Endodermal cell (in vitro differentiated cells): ENCODE results near the gene SUFU. TPM values are rescaled to one million over a fixed set of nuclear protein-coding genes. Genes with fewer than 3 reads are reported as not detected.

ENCODE experiments used
- DNase-seq: peaks from one replicate; pipeline ENCODE4 v3.0.0-alpha.2; 2017
- H3K27ac ChIP-seq: 2 replicates; pipeline ENCODE4 v1.5.1; 2013; ENCODE audit warnings: mild to moderate bottlenecking, low read depth, low read length, moderate library complexity
- H3K27me3 ChIP-seq: 2 replicates; pipeline ENCODE4 v1.6.1; 2013; ENCODE audit warnings: mild to moderate bottlenecking, low read length, moderate library complexity; ENCODE audit not compliant: insufficient read depth, control insufficient read depth, poor library complexity, severe bottlenecking
- H3K36me3 ChIP-seq: 2 replicates; pipeline ENCODE4 v1.7.0; 2013; ENCODE audit warnings: mild to moderate bottlenecking, low read length, moderate library complexity; ENCODE audit not compliant: control insufficient read depth, insufficient read depth
- H3K4me1 ChIP-seq: one replicate; pipeline ENCODE4 v1.7.0; 2013; ENCODE audit warnings: low read length; ENCODE audit not compliant: control insufficient read depth, insufficient read depth
- H3K4me3 ChIP-seq: 2 replicates; pipeline ENCODE4 v1.5.1; 2013; ENCODE audit warnings: mild to moderate bottlenecking, low read length, moderate library complexity
- H3K9ac ChIP-seq: 2 replicates; pipeline ENCODE4 v1.6.1; 2013; ENCODE audit warnings: mild to moderate bottlenecking, low read length, moderate library complexity; ENCODE audit not compliant: poor library complexity, severe bottlenecking; ENCODE audit errors: extremely low read depth
- H3K9me3 ChIP-seq: 2 replicates; pipeline ENCODE4 v1.6.1; 2013; ENCODE audit warnings: mild to moderate bottlenecking, low read length, moderate library complexity; ENCODE audit not compliant: control insufficient read depth
- H3K27ac Mint-ChIP-seq: 2 replicates; pipeline ENCODE4 v1.8.0; 2020; ENCODE audit warnings: mixed read lengths
- H3K27me3 Mint-ChIP-seq: 2 replicates; pipeline ENCODE4 v1.8.0; 2021; ENCODE audit warnings: mild to moderate bottlenecking, mixed read lengths; ENCODE audit not compliant: insufficient read depth
- H3K36me3 Mint-ChIP-seq: 2 replicates; pipeline ENCODE4 v1.8.0; 2020; ENCODE audit warnings: low read depth, mixed read lengths
- H3K4me1 Mint-ChIP-seq: 2 replicates; pipeline ENCODE4 v1.8.0; 2020; ENCODE audit warnings: mixed read lengths
- H3K4me3 Mint-ChIP-seq: 2 replicates; pipeline ENCODE4 v1.8.0; 2020; ENCODE audit warnings: mild to moderate bottlenecking, moderate library complexity, mixed read lengths
- H3K9me3 Mint-ChIP-seq: 2 replicates; pipeline ENCODE4 v1.8.0; 2020; ENCODE audit warnings: mild to moderate bottlenecking, mixed read lengths
- WGBS, 2 experiments: methylation state at CpG; one replicate each; pipeline versions ENCODE4 v1.1.5 to v1.1.7; 2013; ENCODE audit warnings: missing lambda C conversion rate in 2 of 2, mixed read lengths in 1 of 2; ENCODE audit not compliant: insufficient coverage in 1 of 2, insufficient read length in 1 of 2; 5-methylcytosine and 5-hydroxymethylcytosine counted together
- total RNA-seq, 2 donors: library from RNA; stranded (reverse); fragmentation: NEBNext Ultra II Directional in 1 of 2; extraction: Animal tissue kit (Norgen Biotek cat#: 25700) in 1 of 2; gene quantifications; 2 replicates in 1 of 2; 3 replicates in 1 of 2; pipeline ENCODE4 v1.2.1, GENCODE V29; 2021
- TF ChIP-seq, protein P1 (sequence below): fragments of 200-600 bp; sonication (generic); conservative IDR thresholded peaks from 2 replicates; pipeline ENCODE4 v1.5.0; 2021; ENCODE audit warnings: antibody characterized with exemption, mild to moderate bottlenecking

SUFU gene
- total RNA-seq, 2 donors from 2014 or later: 19.1 to 20.6 TPM

DNA sequence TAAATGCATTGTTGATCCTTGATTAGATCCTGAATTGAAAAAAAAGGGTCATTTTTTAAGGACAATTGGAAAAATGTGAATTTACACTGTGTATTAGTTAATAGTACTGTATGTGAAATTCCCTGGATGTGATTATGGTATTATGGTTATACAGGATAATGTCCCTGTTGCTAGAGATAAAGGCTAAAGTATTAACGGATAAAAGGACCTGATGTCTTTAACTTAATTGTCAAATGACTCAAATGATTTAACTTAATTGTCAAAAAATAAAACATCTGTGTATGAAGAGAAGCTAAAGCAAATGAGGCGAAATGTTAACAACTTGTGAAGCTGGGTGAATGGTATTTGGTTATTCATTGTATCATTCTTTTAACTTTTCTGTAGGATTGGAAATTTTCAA is 48.8 kb downstream of the SUFU start:
- Histone ChIP-seq H3K9me3 (no peaks in the 10 kb centered on the region), H3K4me3 (no peak overlapping the region), H3K27ac (no peak overlapping the region), H3K4me1 (no peaks in the 10 kb centered on the region), H3K9ac (no peak overlapping the region), H3K36me3 (peaks cover 20% of the 10 kb centered on the region), H3K27me3 (no peaks in the 10 kb centered on the region)
- TF ChIP-seq, protein P1, sequence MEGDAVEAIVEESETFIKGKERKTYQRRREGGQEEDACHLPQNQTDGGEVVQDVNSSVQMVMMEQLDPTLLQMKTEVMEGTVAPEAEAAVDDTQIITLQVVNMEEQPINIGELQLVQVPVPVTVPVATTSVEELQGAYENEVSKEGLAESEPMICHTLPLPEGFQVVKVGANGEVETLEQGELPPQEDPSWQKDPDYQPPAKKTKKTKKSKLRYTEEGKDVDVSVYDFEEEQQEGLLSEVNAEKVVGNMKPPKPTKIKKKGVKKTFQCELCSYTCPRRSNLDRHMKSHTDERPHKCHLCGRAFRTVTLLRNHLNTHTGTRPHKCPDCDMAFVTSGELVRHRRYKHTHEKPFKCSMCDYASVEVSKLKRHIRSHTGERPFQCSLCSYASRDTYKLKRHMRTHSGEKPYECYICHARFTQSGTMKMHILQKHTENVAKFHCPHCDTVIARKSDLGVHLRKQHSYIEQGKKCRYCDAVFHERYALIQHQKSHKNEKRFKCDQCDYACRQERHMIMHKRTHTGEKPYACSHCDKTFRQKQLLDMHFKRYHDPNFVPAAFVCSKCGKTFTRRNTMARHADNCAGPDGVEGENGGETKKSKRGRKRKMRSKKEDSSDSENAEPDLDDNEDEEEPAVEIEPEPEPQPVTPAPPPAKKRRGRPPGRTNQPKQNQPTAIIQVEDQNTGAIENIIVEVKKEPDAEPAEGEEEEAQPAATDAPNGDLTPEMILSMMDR: no peak
- H3K9me3 Mint-ChIP-seq: no peaks in the 10 kb centered on the region
- peaks cover 37% of the 10 kb centered on the region for H3K36me3 Mint-ChIP-seq
- no peak overlapping the region for H3K27ac Mint-ChIP-seq
- no peaks in the 10 kb centered on the region for H3K27me3 Mint-ChIP-seq
- no peak for DNase-seq
- H3K4me1 Mint-ChIP-seq: no peaks in the 10 kb centered on the region
- 98 to 100% methylated on average over 2 of the region's 2 CpGs for WGBS, 2 experiments
- no peak overlapping the region for H3K4me3 Mint-ChIP-seq

DNA sequence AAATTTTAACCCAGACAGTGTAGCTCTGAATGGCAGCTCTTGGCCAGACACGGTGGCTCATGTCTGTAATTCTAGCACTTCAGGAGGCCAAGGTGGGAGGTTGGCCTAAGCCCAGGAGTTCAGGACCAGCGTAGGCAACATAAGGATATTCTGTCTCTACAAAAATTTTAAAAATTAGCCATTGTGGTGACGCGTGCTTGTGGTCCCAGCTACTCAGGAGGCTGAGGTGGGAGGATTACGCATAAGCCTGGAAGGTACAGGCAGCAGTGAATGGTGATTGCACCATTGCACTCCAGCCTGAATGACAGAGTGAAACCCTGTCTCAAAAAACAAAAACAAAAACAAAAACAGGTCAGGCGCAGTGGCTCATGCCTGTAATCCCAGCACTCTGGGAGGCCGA is 50.0 kb downstream of the SUFU start:
- H3K36me3 Mint-ChIP-seq: peaks cover 39% of the 10 kb centered on the region
- Histone ChIP-seq H3K27ac (no peak overlapping the region), H3K27me3 (no peaks in the 10 kb centered on the region), H3K9me3 (no peaks in the 10 kb centered on the region), H3K36me3 (peaks cover 20% of the 10 kb centered on the region), H3K4me3 (no peak overlapping the region), H3K9ac (no peak overlapping the region), H3K4me1 (no peaks in the 10 kb centered on the region)
- no peak overlapping the region for H3K27ac Mint-ChIP-seq
- peaks cover 9% of the 10 kb centered on the region for H3K27me3 Mint-ChIP-seq
- no peaks in the 10 kb centered on the region for H3K9me3 Mint-ChIP-seq
- DNase-seq: no peak
- WGBS, 2 experiments: 94 to 100% methylated on average over 7 of the region's 7 CpGs
- no peaks in the 10 kb centered on the region for H3K4me1 Mint-ChIP-seq
- no peak overlapping the region for H3K4me3 Mint-ChIP-seq
- TF ChIP-seq, protein P1: no peak

DNA sequence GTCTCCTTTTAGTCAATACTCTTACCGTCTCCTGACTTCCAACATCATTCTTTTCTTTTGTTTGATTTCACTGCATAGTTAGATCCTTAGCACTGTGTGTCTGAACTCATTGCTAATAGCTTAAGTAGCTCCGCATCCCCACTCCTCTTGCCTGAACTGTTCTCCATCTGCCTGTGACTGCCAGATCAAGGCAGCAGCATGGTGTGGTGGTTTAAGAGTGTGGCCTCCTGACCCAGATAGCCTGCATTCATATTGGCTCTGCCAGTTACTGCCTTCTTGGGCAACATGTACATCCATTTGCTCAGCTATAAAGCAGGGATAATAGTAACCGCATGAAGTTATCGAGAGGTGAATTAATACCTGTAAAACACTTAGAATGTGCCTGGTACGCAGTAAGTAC is 50.8 kb downstream of the SUFU start:
- H3K4me3 Mint-ChIP-seq: no peak overlapping the region
- H3K27ac Mint-ChIP-seq: no peak overlapping the region
- H3K9me3 ChIP-seq: no peaks in the 10 kb centered on the region
- no peaks in the 10 kb centered on the region for H3K27me3 ChIP-seq
- no peak overlapping the region for H3K27ac ChIP-seq
- no peaks in the 10 kb centered on the region for H3K4me1 ChIP-seq
- H3K9ac ChIP-seq: no peak overlapping the region
- TF ChIP-seq, protein P1: no peak
- peaks cover 39% of the 10 kb centered on the region for H3K36me3 Mint-ChIP-seq
- no peak for DNase-seq
- no peaks in the 10 kb centered on the region for H3K4me1 Mint-ChIP-seq
- no peaks in the 10 kb centered on the region for H3K9me3 Mint-ChIP-seq
- H3K36me3 ChIP-seq: peaks cover 20% of the 10 kb centered on the region
- peaks cover 14% of the 10 kb centered on the region for H3K27me3 Mint-ChIP-seq
- H3K4me3 ChIP-seq: no peak overlapping the region
- 92 to 98% methylated on average over 5 of the region's 5 CpGs for WGBS, 2 experiments
